GM20000 (cell line): ENCODE data around the gene VIPR2.

Source experiments
- DNase-seq: peaks from one replicate; pipeline ENCODE4 v3.0.0; 2012; ENCODE audit warnings: low spot score
- CTCF ChIP-seq: IDR thresholded peaks from 2 replicates; pipeline ENCODE4 v1.5.1; 2012; ENCODE audit warnings: mild to moderate bottlenecking, control low read depth; ENCODE audit errors: extremely low read depth, missing control alignments

Gene VIPR2

GRCh38 chr7:159031750-159032149 is 112.9 kb downstream of the VIPR2 start:
- TF ChIP-seq CTCF, result no peak
- no peak for DNase-seq

GRCh38 chr7:159031135-159031701 is 113.4 kb downstream of the VIPR2 start:
- no peak for DNase-seq
- TF ChIP-seq CTCF, result no peak

- TF ChIP-seq CTCF, result peak; percentile 8
- DNase-seq, result peak; percentile 75
Measured at GRCh38 chr7:159030490-159031134, 114.1 kb downstream of the VIPR2 start.

GRCh38 chr7:159028508-159029401 is 115.9 kb downstream of the VIPR2 start:
- TF ChIP-seq CTCF, result no peak
- DNase-seq, result no peak

- no peak for DNase-seq
Measured at GRCh38 chr7:159027789-159028507, 116.7 kb downstream of the VIPR2 start.

GRCh38 chr7:159027056-159027788 is 117.4 kb downstream of the VIPR2 start:
- TF ChIP-seq CTCF, result no peak
- DNase-seq, result no peak

More at GRCh38 chr7:159027789-159028507, 116.7 kb downstream of the VIPR2 start:
- TF ChIP-seq CTCF, result no peak
